ENCODE measurements around the gene EPB41.

DNA sequence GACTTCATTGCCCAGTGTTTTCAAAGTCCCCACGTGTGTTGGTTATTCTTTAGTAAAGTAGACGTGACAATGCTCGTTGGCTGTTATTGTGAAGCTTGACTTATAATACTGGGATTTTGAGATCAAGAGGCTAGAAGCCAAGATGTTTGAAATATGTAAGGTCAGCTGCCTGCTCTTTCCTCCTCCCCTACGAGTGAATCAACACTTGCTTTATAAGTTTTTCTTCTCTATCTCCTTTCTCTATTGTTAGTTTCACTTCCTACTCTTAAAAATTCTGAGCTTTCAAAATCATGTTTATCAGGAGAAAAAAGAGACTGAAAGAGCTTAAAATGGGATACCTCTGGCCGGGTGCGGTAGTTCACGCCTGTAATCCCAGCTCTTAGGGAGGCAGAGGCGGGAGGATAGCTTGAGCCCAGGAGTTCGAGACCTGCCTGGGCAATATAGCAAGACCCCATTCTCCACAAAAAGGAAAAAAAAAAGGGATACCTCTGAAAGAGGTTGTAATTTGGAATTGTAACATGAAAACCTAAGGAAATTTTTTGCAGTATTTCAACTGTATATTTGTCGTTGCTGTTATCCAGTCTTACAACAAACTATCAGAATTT, 72.0 kb downstream of the EPB41 start:
- no peak for TF ChIP-seq CTCF (IDR thresholded peaks at IDR 0.05)
- TF ChIP-seq POLR2AphosphoS5 (IDR thresholded peaks at IDR 0.05) = no peak
